SK-N-SH (cell line): Measurements from ENCODE around the gene ARHGEF28. TPM values are rescaled to one million over a fixed set of nuclear protein-coding genes. Genes with fewer than 3 reads are reported as not detected.

ENCODE experiments used
- CTCF ChIA-PET: fragments of 300-600, 350-600 bp; formaldehyde crosslinking; extraction: SDS; loops from one replicate; lab custom pipeline; 2021; lab: Yijun Ruan, JAX
- POLR2A ChIA-PET: fragments of 350-600 bp; sonication (Branson Sonifier 250); formaldehyde crosslinking; extraction: SDS; loops from one replicate; lab custom pipeline; 2020; ENCODE audit warnings: antibody characterized with exemption, inconsistent platforms; lab: Yijun Ruan, JAX
- DNase-seq: peaks from one replicate; pipeline ENCODE4 v3.0.0; 2012
- H2AFZ ChIP-seq: fragments of 200-600 bp; sonication (generic); 2 replicates; pipeline ENCODE4 v1.8.1; 2016; ENCODE audit warnings: antibody characterized with exemption, mild to moderate bottlenecking, low read depth
- H3F3A ChIP-seq: fragments of 200-600 bp; sonication (generic); replicated peaks from 2 replicates; pipeline ENCODE3; 2016; ENCODE audit warnings: antibody characterized with exemption, mild to moderate bottlenecking; ENCODE audit not compliant: insufficient read depth
- H3K27ac ChIP-seq, 2 experiments: fragments of 200-500 bp in 1 of 2; fragments of 200-600 bp in 1 of 2; sonication (Bioruptor generic) in 1 of 2; sonication (generic), shearing (Covaris generic) in 1 of 2; 2 replicates each; pipeline versions ENCODE4 v1.5.1 to v1.6.1; 2014 to 2016; ENCODE audit warnings: low read depth in 2 of 2, inconsistent platforms in 1 of 2, low read length in 1 of 2, mild to moderate bottlenecking in 1 of 2, mixed read lengths in 1 of 2
- H3K27me3 ChIP-seq: fragments of 200-600 bp; sonication (generic), shearing (Covaris generic); 2 replicates; pipeline ENCODE4 v1.6.1; 2016; ENCODE audit warnings: mixed run types; ENCODE audit not compliant: insufficient read depth
- H3K36me3 ChIP-seq, 2 experiments: fragments of 200-500 bp in 1 of 2; fragments of 200-600 bp in 1 of 2; sonication (Bioruptor generic) in 1 of 2; sonication (generic) in 1 of 2; replicated peaks in 1 of 2; 2 replicates each; pipeline versions ENCODE3 to v1.5.1; 2014 to 2016; ENCODE audit warnings: low read length in 1 of 2, mild to moderate bottlenecking in 1 of 2; ENCODE audit not compliant: insufficient read depth in 2 of 2, control insufficient read depth in 1 of 2
- H3K4me1 ChIP-seq, 2 experiments: fragments of 200-500 bp in 1 of 2; fragments of 200-600 bp in 1 of 2; sonication (Bioruptor generic) in 1 of 2; sonication (generic), shearing (Covaris generic) in 1 of 2; 2 replicates each; pipeline versions ENCODE4 v1.5.1 to v1.6.1; 2014 to 2016; ENCODE audit warnings: low read depth in 1 of 2, low read length in 1 of 2, mixed run types in 1 of 2; ENCODE audit not compliant: insufficient read depth in 2 of 2, control insufficient read depth in 1 of 2
- H3K4me2 ChIP-seq: fragments of 200-600 bp; sonication (generic), shearing (Covaris generic); 2 replicates; pipeline ENCODE4 v1.6.1; 2017; ENCODE audit warnings: mixed run types
- H3K4me3 ChIP-seq, 2 experiments: fragments of 200-500 bp in 1 of 2; fragments of 200-600 bp in 1 of 2; sonication (Bioruptor generic) in 1 of 2; sonication (generic), shearing (Covaris generic) in 1 of 2; 2 replicates each; pipeline versions ENCODE4 v1.5.1 to v1.8.1; 2014 to 2016; ENCODE audit warnings: low read depth in 2 of 2, inconsistent platforms in 1 of 2, low read length in 1 of 2, mild to moderate bottlenecking in 1 of 2, mixed read lengths in 1 of 2, moderate library complexity in 1 of 2
- H3K79me2 ChIP-seq: fragments of 200-600 bp; sonication (generic); 2 replicates; pipeline ENCODE4 v1.8.1; 2017; ENCODE audit warnings: mild to moderate bottlenecking; ENCODE audit not compliant: insufficient read depth
- H3K9ac ChIP-seq: fragments of 200-600 bp; sonication (generic); 2 replicates; pipeline ENCODE4 v1.6.1; 2017; ENCODE audit warnings: mixed run types
- H3K9me2 ChIP-seq: fragments of 200-600 bp; sonication (generic); 2 replicates; pipeline ENCODE4 v1.6.1; 2017; ENCODE audit warnings: mixed run types
- H3K9me3 ChIP-seq: fragments of 200-600 bp; sonication (generic); 2 replicates; pipeline ENCODE4 v1.6.1; 2017; ENCODE audit warnings: mixed run types, mild to moderate bottlenecking, moderate library complexity
- H4K20me1 ChIP-seq: fragments of 200-600 bp; sonication (generic); 2 replicates; pipeline ENCODE4 v1.6.1; 2017; ENCODE audit warnings: mild to moderate bottlenecking, mixed run types; ENCODE audit not compliant: insufficient read depth
- CHD2 ChIP-seq: fragments of 150-350 bp; IDR thresholded peaks from 2 replicates; pipeline ENCODE4 v1.6.1; 2018; ENCODE audit warnings: low read length; ENCODE audit not compliant: partially characterized antibody
- ELF1 ChIP-seq: IDR thresholded peaks from 2 replicates; pipeline ENCODE4 v1.4.0; 2012
- EZH2phosphoT487 ChIP-seq: fragments of 200-600 bp; sonication (generic); IDR thresholded peaks from 2 replicates; pipeline ENCODE4 v1.6.1; 2017; ENCODE audit warnings: low read depth, mixed run types, mild to moderate bottlenecking, antibody characterized with exemption, moderate library complexity, borderline replicate concordance
- FOSL2 ChIP-seq: IDR thresholded peaks from 2 replicates; pipeline ENCODE4 v1.4.0; 2012; ENCODE audit warnings: low read depth, mild to moderate bottlenecking, moderate library complexity, borderline replicate concordance
- FOXJ3 ChIP-seq: sonication (generic); formaldehyde crosslinking; IDR thresholded peaks from 2 replicates; pipeline ENCODE4 v1.5.1; 2020; ENCODE audit warnings: mild to moderate bottlenecking, missing genetic modification reagents
- MEF2A ChIP-seq: IDR thresholded peaks from 2 replicates; pipeline ENCODE4 v1.4.0; 2012; ENCODE audit warnings: low read depth, borderline replicate concordance
- MXI1 ChIP-seq: IDR thresholded peaks from 2 replicates; pipeline ENCODE4 v1.6.1; 2012; ENCODE audit warnings: mild to moderate bottlenecking, low read depth, low read length, improper control_type of control experiment
- NRF1 ChIP-seq: IDR thresholded peaks from 2 replicates; pipeline ENCODE4 v1.6.1; 2012; ENCODE audit warnings: low read depth, mild to moderate bottlenecking, low read length
- POLR2AphosphoS5 ChIP-seq: IDR thresholded peaks from 2 replicates; pipeline ENCODE4 v1.6.1; 2012; ENCODE audit warnings: low read depth, low read length
- TAF1 ChIP-seq: IDR thresholded peaks from 2 replicates; pipeline ENCODE4 v1.6.1; 2012; ENCODE audit warnings: low read depth, mild to moderate bottlenecking, low read length, moderate library complexity, borderline replicate concordance
- YY1 ChIP-seq: IDR thresholded peaks from 2 replicates; pipeline ENCODE4 v1.4.0; 2012; ENCODE audit warnings: low read depth, mild to moderate bottlenecking
- WGBS: methylation state at CpG from one replicate; pipeline ENCODE4 v1.1.6; 2017; ENCODE audit warnings: low lambda C conversion rate; 5-methylcytosine and 5-hydroxymethylcytosine counted together
- polyA plus RNA-seq, 3 experiments: library from polyadenylated mRNA; depleted of rRNA; stranded (reverse); fragments of >200 nt; gene quantifications; 2 replicates each; pipeline ENCODE4 v1.2.3, GENCODE V29; 2012
- TF ChIP-seq, protein P1 (sequence below): IDR thresholded peaks from 2 replicates; pipeline ENCODE4; 2012
- TF ChIP-seq, protein P2 (sequence below): IDR thresholded peaks from 2 replicates; pipeline ENCODE4 v1.4.0; 2012; ENCODE audit warnings: low read depth
- TF ChIP-seq, protein P3 (sequence below): IDR thresholded peaks from 2 replicates; pipeline ENCODE4 v1.4.0; 2012; ENCODE audit warnings: low read depth, borderline replicate concordance
- TF ChIP-seq, protein P4 (sequence below): fragments of 200-600 bp; sonication (generic); IDR thresholded peaks from 2 replicates; pipeline ENCODE4 v1.6.1; 2017; ENCODE audit warnings: antibody characterized with exemption, mild to moderate bottlenecking, moderate library complexity

The ARHGEF28 gene
- polyA plus RNA-seq, 1 of the 3 experiments (the other 2 are of a cell fraction): 4.2 TPM

DNA sequence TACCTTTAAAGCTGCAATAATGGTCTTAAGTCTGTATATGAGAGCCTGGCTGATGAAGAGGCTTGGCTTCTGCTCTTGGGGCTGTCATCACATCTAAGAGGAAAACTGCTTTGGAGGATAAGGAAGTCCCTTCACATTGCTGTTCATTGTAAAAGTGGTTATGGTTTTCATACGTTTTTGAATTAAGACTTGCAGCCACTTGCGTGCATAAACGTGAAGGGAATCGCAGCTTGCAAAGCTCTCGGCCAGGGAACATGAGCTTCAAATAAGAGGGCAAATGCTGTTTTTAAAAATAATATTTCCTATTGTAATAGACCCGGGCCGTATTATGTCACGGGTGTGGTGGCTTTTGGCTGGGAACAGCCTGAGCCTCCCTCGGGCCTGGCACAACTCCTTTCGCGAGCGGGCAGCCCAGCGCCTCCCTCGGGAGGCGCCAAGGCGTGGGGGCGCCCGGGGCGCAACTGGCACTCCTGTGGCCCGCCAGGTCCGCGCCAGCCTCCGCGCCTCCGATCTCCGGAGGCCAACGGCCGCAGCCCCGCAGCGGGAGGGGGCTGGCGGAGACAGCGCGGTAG, 538 bp upstream of the ARHGEF28 start:
- DNase-seq: no peak
- H3K36me3 ChIP-seq: no peaks in the 10 kb centered on the region
- H3K9me2 ChIP-seq: no peaks in the 10 kb centered on the region
- no peaks in the 10 kb centered on the region for H3K9me3 ChIP-seq
- peaks cover 3 to 13% of the 10 kb centered on the region in 2 experiments; a peak in 3 of 4 replicates for H3K4me1 ChIP-seq
- CTCF ChIA-PET: interaction anchor here (1.1 to 2.8 kb wide), 4 partner anchors 10 to 167 kb away, joined by 3 to 10 read pairs (median 6); no protein-coding TSS in a partner anchor
- peaks cover 42% of the 10 kb centered on the region for H3K79me2 ChIP-seq
- peak overlapping the region; percentile 76 to 85 for H3K4me3 ChIP-seq
- H3K4me2 ChIP-seq: peak overlapping the region; percentile 93
- POLR2A ChIA-PET: no interaction called here
- no peak for TF ChIP-seq EZH2phosphoT487
- no peak for TF ChIP-seq POLR2AphosphoS5
- no peak for TF ChIP-seq TAF1
- TF ChIP-seq FOSL2: no peak
- TF ChIP-seq, protein P1, sequence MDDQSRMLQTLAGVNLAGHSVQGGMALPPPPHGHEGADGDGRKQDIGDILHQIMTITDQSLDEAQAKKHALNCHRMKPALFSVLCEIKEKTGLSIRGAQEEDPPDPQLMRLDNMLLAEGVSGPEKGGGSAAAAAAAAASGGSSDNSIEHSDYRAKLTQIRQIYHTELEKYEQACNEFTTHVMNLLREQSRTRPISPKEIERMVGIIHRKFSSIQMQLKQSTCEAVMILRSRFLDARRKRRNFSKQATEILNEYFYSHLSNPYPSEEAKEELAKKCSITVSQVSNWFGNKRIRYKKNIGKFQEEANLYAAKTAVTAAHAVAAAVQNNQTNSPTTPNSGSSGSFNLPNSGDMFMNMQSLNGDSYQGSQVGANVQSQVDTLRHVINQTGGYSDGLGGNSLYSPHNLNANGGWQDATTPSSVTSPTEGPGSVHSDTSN: no peak
- TF ChIP-seq NRF1: no peak
- TF ChIP-seq FOXJ3 (CRISPR knock-in tag): no peak
- TF ChIP-seq MEF2A: no peak
- TF ChIP-seq, protein P2, sequence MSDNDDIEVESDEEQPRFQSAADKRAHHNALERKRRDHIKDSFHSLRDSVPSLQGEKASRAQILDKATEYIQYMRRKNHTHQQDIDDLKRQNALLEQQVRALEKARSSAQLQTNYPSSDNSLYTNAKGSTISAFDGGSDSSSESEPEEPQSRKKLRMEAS: no peak
- no peak for TF ChIP-seq ELF1
- TF ChIP-seq, protein P3, sequence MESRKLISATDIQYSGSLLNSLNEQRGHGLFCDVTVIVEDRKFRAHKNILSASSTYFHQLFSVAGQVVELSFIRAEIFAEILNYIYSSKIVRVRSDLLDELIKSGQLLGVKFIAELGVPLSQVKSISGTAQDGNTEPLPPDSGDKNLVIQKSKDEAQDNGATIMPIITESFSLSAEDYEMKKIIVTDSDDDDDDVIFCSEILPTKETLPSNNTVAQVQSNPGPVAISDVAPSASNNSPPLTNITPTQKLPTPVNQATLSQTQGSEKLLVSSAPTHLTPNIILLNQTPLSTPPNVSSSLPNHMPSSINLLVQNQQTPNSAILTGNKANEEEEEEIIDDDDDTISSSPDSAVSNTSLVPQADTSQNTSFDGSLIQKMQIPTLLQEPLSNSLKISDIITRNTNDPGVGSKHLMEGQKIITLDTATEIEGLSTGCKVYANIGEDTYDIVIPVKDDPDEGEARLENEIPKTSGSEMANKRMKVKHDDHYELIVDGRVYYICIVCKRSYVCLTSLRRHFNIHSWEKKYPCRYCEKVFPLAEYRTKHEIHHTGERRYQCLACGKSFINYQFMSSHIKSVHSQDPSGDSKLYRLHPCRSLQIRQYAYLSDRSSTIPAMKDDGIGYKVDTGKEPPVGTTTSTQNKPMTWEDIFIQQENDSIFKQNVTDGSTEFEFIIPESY: no peak
- TF ChIP-seq, protein P4, sequence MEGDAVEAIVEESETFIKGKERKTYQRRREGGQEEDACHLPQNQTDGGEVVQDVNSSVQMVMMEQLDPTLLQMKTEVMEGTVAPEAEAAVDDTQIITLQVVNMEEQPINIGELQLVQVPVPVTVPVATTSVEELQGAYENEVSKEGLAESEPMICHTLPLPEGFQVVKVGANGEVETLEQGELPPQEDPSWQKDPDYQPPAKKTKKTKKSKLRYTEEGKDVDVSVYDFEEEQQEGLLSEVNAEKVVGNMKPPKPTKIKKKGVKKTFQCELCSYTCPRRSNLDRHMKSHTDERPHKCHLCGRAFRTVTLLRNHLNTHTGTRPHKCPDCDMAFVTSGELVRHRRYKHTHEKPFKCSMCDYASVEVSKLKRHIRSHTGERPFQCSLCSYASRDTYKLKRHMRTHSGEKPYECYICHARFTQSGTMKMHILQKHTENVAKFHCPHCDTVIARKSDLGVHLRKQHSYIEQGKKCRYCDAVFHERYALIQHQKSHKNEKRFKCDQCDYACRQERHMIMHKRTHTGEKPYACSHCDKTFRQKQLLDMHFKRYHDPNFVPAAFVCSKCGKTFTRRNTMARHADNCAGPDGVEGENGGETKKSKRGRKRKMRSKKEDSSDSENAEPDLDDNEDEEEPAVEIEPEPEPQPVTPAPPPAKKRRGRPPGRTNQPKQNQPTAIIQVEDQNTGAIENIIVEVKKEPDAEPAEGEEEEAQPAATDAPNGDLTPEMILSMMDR: no peak
- TF ChIP-seq MXI1: no peak
- no peak for TF ChIP-seq YY1
- no peak for TF ChIP-seq CHD2
- TF ChIP-seq, all 33 proteins: peak for 0
- H2AFZ ChIP-seq: peak overlapping the region; percentile 82
- H3K27me3 ChIP-seq: no peaks in the 10 kb centered on the region
- peak overlapping the region; percentile 80 for H3K9ac ChIP-seq
- whole genome bisulfite sequencing: 49% methylated on average over 10 of the region's 33 CpGs
- H3F3A ChIP-seq: peaks cover 4% of the 10 kb centered on the region
- H4K20me1 ChIP-seq: no peaks in the 10 kb centered on the region
- H3K27ac ChIP-seq: peak overlapping the region; percentile 16 to 40; a peak in 2 of 4 replicates
